Fibroblast of lung (primary cell): ENCODE results near the gene MIX23. TPM values are rescaled to one million over a fixed set of nuclear protein-coding genes. Genes with fewer than 3 reads are reported as not detected.
A peak's percentile ranks its signal among the peaks of the same experiment; 100 is the strongest.

Experiments used
- DNase-seq, 2 donors: peaks; one replicate each; pipeline versions ENCODE4 v3.0.0 to v3.0.0-alpha.2; 2010; ENCODE audit warnings: low read depth in 2 of 2
- H2AFZ ChIP-seq: 2 replicates; pipeline ENCODE4 v1.5.1; 2012; ENCODE audit warnings: low read length, control low read depth, inconsistent platforms
- H3K27ac ChIP-seq: 2 replicates; pipeline ENCODE4 v1.5.1; 2011; ENCODE audit warnings: low read length, control low read depth; ENCODE audit not compliant: insufficient read depth
- H3K27me3 ChIP-seq: 2 replicates; pipeline ENCODE4 v1.5.1; 2011; ENCODE audit warnings: mild to moderate bottlenecking, low read length; ENCODE audit not compliant: control insufficient read depth, insufficient read depth
- H3K36me3 ChIP-seq: 2 replicates; pipeline ENCODE4 v1.5.1; 2011; ENCODE audit warnings: low read length; ENCODE audit not compliant: control insufficient read depth, insufficient read depth
- H3K4me1 ChIP-seq: 2 replicates; pipeline ENCODE4 v1.5.1; 2011; ENCODE audit warnings: low read length; ENCODE audit not compliant: control insufficient read depth, insufficient read depth; ENCODE audit errors: extremely low read depth
- H3K4me2 ChIP-seq: 2 replicates; pipeline ENCODE4 v1.5.1; 2011; ENCODE audit warnings: low read length, control low read depth; ENCODE audit not compliant: insufficient read depth; ENCODE audit errors: extremely low read depth
- H3K4me3 ChIP-seq, 4 experiments: fragments of 200-600 bp in 1 of 4; sonication (generic) in 1 of 4; replicated peaks in 1 of 4; 2 replicates each; pipeline ENCODE4 v1.5.1; 2011 to 2016; ENCODE audit warnings: low read length in 4 of 4, low read depth in 3 of 4, mild to moderate bottlenecking in 3 of 4, control low read depth in 2 of 4, inconsistent platforms in 1 of 4, mixed read lengths in 1 of 4; ENCODE audit not compliant: insufficient read depth in 1 of 4; ENCODE audit errors: control extremely low read depth in 1 of 4
- H3K79me2 ChIP-seq: 2 replicates; pipeline ENCODE4 v1.5.1; 2012; ENCODE audit warnings: mild to moderate bottlenecking, low read length, inconsistent platforms; ENCODE audit not compliant: control insufficient read depth, insufficient read depth
- H3K9ac ChIP-seq: 2 replicates; pipeline ENCODE4 v1.5.1; 2011; ENCODE audit warnings: mild to moderate bottlenecking, low read length, control low read depth; ENCODE audit not compliant: insufficient read depth
- H3K9me3 ChIP-seq: 2 replicates; pipeline ENCODE4 v1.5.1; 2012; ENCODE audit warnings: low read depth, low read length; ENCODE audit not compliant: control insufficient read depth, insufficient read depth
- H4K20me1 ChIP-seq: 2 replicates; pipeline ENCODE4 v1.5.1; 2011; ENCODE audit warnings: low read length; ENCODE audit not compliant: control insufficient read depth, insufficient read depth; ENCODE audit errors: extremely low read depth
- CTCF ChIP-seq, 2 donors: IDR thresholded peaks in 1 of 2; conservative IDR thresholded peaks in 1 of 2; 1 replicate in 1 of 2; 2 replicates in 1 of 2; pipeline ENCODE4 v1.5.1; 2011 to 2012; ENCODE audit warnings: low read length in 2 of 2, control low read depth in 1 of 2, inconsistent platforms in 1 of 2, low read depth in 1 of 2, mild to moderate bottlenecking in 1 of 2
- EZH2 ChIP-seq: IDR thresholded peaks from 2 replicates; pipeline ENCODE4 v1.5.1; 2012; ENCODE audit warnings: low read length, control low read depth, mild to moderate bottlenecking; ENCODE audit errors: missing control alignments
- polyA plus RNA-seq, 2 donors: library from polyadenylated mRNA; depleted of rRNA in 1 of 2; stranded (reverse) in 1 of 2; unstranded in 1 of 2; fragments of >200 nt; gene quantifications; 2 replicates each; pipeline ENCODE4 v1.2.1, GENCODE V29; 2011 to 2012; ENCODE audit warnings: missing spikeins in 1 of 2
- total RNA-seq: library from RNA; depleted of rRNA; stranded (reverse); fragments of >200 nt; gene quantifications from 2 replicates; pipeline ENCODE4 v1.2.1, GENCODE V29; 2014

MIX23 gene
- total and polyA plus RNA-seq, 2 donors (not counting 1 experiment from before 2014, with no cell fraction given), result 22.3 to 30.9 TPM

- Histone ChIP-seq H3K4me1 (no peaks in the 10 kb centered on the region), H3K27me3 (no peaks in the 10 kb centered on the region), H4K20me1 (no peaks in the 10 kb centered on the region), H3K4me2 (no peak overlapping the region), H3K9ac (no peak overlapping the region), H3K27ac (no peak overlapping the region), H3K9me3 (no peaks in the 10 kb centered on the region), H2AFZ (no peak overlapping the region), H3K4me3 (no peak overlapping the region), H3K79me2 (no peaks in the 10 kb centered on the region), H3K36me3 (no peaks in the 10 kb centered on the region)
- no peak for DNase-seq
- TF ChIP-seq CTCF (conservative IDR thresholded peaks at IDR 0.05 in 1 of 2, IDR thresholded peaks at IDR 0.05 in 1 of 2; ENCODE audit: low read depth in 1 of 2, low read length in 2 of 2) (no peak), EZH2 (no peak)
These were observed 13.5 kb upstream of the MIX23 start for GRCh38 chr3:122396511-122396910.

GRCh38 chr3:122395582-122395981 lies 12.6 kb upstream of the MIX23 start:
- no peak overlapping the region for H3K9ac ChIP-seq
- no peaks in the 10 kb centered on the region for H3K36me3 ChIP-seq
- no peak overlapping the region for H3K27ac ChIP-seq
- TF ChIP-seq CTCF (conservative IDR thresholded peaks at IDR 0.05 in 1 of 2, IDR thresholded peaks at IDR 0.05 in 1 of 2; ENCODE audit: low read depth in 1 of 2, low read length in 2 of 2) (no peak), EZH2 (no peak)
- H3K4me3 ChIP-seq, result no peak overlapping the region
- DNase-seq, result no peak
- no peaks in the 10 kb centered on the region for H3K9me3 ChIP-seq
- no peaks in the 10 kb centered on the region for H3K79me2 ChIP-seq
- H4K20me1 ChIP-seq, result no peaks in the 10 kb centered on the region
- H2AFZ ChIP-seq, result no peak overlapping the region
- H3K4me1 ChIP-seq, result no peaks in the 10 kb centered on the region
- H3K27me3 ChIP-seq, result no peaks in the 10 kb centered on the region
- H3K4me2 ChIP-seq, result no peak overlapping the region

GRCh38 chr3:122394173-122394572 lies 11.1 kb upstream of the MIX23 start:
- H3K4me1 ChIP-seq, result no peaks in the 10 kb centered on the region
- no peaks in the 10 kb centered on the region for H3K79me2 ChIP-seq
- no peaks in the 10 kb centered on the region for H3K9me3 ChIP-seq
- H4K20me1 ChIP-seq, result no peaks in the 10 kb centered on the region
- no peak overlapping the region for H2AFZ ChIP-seq
- H3K27me3 ChIP-seq, result no peaks in the 10 kb centered on the region
- H3K9ac ChIP-seq, result no peak overlapping the region
- no peak overlapping the region for H3K27ac ChIP-seq
- H3K36me3 ChIP-seq, result no peaks in the 10 kb centered on the region
- no peak for TF ChIP-seq CTCF (conservative IDR thresholded peaks at IDR 0.05 in 1 of 2, IDR thresholded peaks at IDR 0.05 in 1 of 2; ENCODE audit: low read depth in 1 of 2, low read length in 2 of 2)
- TF ChIP-seq EZH2, result no peak
- no peak overlapping the region for H3K4me3 ChIP-seq
- DNase-seq, result peak in 1 of 2 donors; percentile 25
- H3K4me2 ChIP-seq, result no peak overlapping the region
